ENCODE results near the gene KCTD12.
"Not testable (repeated sequence)": the region's sequence is repeated elsewhere in the genome, so short reads cannot be mapped to it uniquely, and the experiment has no call there.

Gene KCTD12

DNA sequence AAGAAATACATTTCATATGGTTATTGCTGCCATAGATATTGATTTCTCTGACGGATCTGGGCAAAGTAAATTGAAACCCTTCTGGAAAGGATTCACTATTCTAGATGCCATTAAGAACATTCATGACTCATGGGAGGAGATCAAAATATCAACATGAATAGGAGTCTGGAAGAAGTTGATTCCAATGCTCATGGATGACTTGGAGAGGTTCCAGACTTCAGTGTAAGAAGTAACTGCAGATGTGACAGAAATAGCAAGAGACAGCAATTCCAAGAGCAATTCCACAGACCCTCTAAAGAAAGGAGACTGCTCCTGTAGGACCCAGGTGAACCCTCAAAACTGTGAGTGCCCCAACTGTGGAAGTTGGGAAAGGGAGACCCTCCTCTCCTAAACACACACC lies 30.9 kb upstream of the KCTD12 start:
- H3K27ac ChIP-seq, result no peak overlapping the region
- no peak overlapping the region for H3K9ac ChIP-seq
- no peaks in the 10 kb centered on the region for H3K27me3 ChIP-seq (ENCODE audit: control insufficient read depth, insufficient read depth, low read length)
- TF ChIP-seq CTCF (IDR thresholded peaks at IDR 0.05), result no peak
- H3K4me2 ChIP-seq (ENCODE audit: low read length), result no peak overlapping the region
- H3K36me3 ChIP-seq (ENCODE audit: control insufficient read depth, insufficient read depth, low read length), result no peaks in the 10 kb centered on the region
- H3K79me2 ChIP-seq, result no peaks in the 10 kb centered on the region
- no peak overlapping the region for H2AFZ ChIP-seq
- H3K4me3 ChIP-seq (ENCODE audit: low read depth, low read length), result no peak overlapping the region
- no peaks in the 10 kb centered on the region for H3K9me3 ChIP-seq (ENCODE audit: control insufficient read depth, low read length)
- no peaks in the 10 kb centered on the region for H3K4me1 ChIP-seq

- H3K4me2 ChIP-seq (ENCODE audit: low read length), result no peak overlapping the region
- H3K79me2 ChIP-seq, result no peaks in the 10 kb centered on the region
- H3K27me3 ChIP-seq (ENCODE audit: control insufficient read depth, insufficient read depth, low read length), result no peaks in the 10 kb centered on the region
- H2AFZ ChIP-seq, result no peak overlapping the region
- H3K27ac ChIP-seq, result no peak overlapping the region
- H3K4me3 ChIP-seq (ENCODE audit: low read depth, low read length), result no peak overlapping the region
- H3K36me3 ChIP-seq (ENCODE audit: control insufficient read depth, insufficient read depth, low read length), result no peaks in the 10 kb centered on the region
- TF ChIP-seq CTCF (IDR thresholded peaks at IDR 0.05), result no peak
- no peaks in the 10 kb centered on the region for H3K9me3 ChIP-seq (ENCODE audit: control insufficient read depth, low read length)
- H3K4me1 ChIP-seq, result no peaks in the 10 kb centered on the region
- H3K9ac ChIP-seq, result no peak overlapping the region
Measured at GRCh38 chr13:76913898-76914297, 27.7 kb upstream of the KCTD12 start.

DNA sequence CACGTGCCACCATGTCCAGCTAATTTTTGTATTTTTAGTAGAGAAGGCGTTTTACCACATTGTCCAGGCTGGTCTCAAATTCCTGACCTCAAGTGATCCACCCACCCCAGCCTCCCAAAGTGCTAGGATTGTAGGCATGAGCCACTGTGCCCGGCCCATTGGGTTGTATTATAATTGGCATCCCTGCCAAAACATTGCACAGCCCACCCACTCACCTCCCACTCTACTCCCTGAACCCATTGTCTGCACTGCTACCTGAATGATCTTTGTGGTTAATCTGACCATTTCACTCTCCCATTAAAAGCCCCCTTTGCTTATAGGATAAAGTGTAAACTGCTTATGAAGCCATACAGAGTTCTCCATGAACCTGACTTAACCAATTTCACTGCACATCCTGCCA lies 26.3 kb upstream of the KCTD12 start:
- no peaks in the 10 kb centered on the region for H3K9me3 ChIP-seq (ENCODE audit: control insufficient read depth, low read length)
- no peak overlapping the region for H3K4me3 ChIP-seq (ENCODE audit: low read depth, low read length)
- H3K9ac ChIP-seq, result no peak overlapping the region
- no peak for TF ChIP-seq CTCF (IDR thresholded peaks at IDR 0.05)
- no peaks in the 10 kb centered on the region for H3K4me1 ChIP-seq
- no peak overlapping the region for H3K4me2 ChIP-seq (ENCODE audit: low read length)
- H3K27me3 ChIP-seq (ENCODE audit: control insufficient read depth, insufficient read depth, low read length), result no peaks in the 10 kb centered on the region
- no peak overlapping the region for H3K27ac ChIP-seq
- H2AFZ ChIP-seq, result no peak overlapping the region
- H3K36me3 ChIP-seq (ENCODE audit: control insufficient read depth, insufficient read depth, low read length), result no peaks in the 10 kb centered on the region
- no peaks in the 10 kb centered on the region for H3K79me2 ChIP-seq

GRCh38 chr13:76904507-76904906 lies 18.3 kb upstream of the KCTD12 start:
- H3K9me3 ChIP-seq (ENCODE audit: control insufficient read depth, low read length), result no peaks in the 10 kb centered on the region
- H3K4me2 ChIP-seq (ENCODE audit: low read length), result no peak overlapping the region
- TF ChIP-seq CTCF (IDR thresholded peaks at IDR 0.05), result no peak
- H3K4me1 ChIP-seq, result no peaks in the 10 kb centered on the region
- no peak overlapping the region for H3K27ac ChIP-seq
- no peaks in the 10 kb centered on the region for H3K79me2 ChIP-seq
- no peaks in the 10 kb centered on the region for H3K27me3 ChIP-seq (ENCODE audit: control insufficient read depth, insufficient read depth, low read length)
- H2AFZ ChIP-seq, result no peak overlapping the region
- H3K36me3 ChIP-seq (ENCODE audit: control insufficient read depth, insufficient read depth, low read length), result no peaks in the 10 kb centered on the region
- no peak overlapping the region for H3K9ac ChIP-seq
- no peak overlapping the region for H3K4me3 ChIP-seq (ENCODE audit: low read depth, low read length)

DNA sequence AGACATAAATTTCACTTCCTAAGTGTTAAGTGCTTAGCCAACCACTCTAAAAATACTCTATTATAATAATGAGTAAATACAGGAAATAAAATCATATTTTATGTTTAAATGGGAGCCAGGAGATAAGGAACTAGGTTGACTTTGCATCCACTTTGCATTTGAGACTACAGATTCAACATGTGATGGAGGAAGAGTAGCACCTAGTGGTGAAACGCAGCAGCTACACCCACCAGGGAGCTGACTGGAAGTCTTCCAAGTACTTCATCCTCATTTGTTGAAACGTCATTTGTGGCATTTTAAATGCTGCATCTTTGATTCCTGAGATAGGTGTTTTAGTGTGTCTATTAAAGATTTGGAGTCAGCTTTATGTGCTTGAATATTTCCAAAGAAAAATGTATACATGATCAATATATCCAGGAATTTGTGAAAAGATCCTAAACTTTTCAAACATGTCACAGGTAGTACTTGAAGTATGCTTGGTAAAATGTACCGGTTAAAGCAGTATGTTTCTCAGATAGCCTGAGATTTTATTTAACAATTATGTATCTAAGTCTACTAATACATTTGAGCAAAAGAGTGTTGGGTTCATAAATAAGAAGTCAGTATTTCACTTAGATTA lies 17.4 kb upstream of the KCTD12 start:
- no peaks in the 10 kb centered on the region for H3K9me3 ChIP-seq (ENCODE audit: control insufficient read depth, low read length)
- H3K4me1 ChIP-seq, result no peaks in the 10 kb centered on the region
- H3K9ac ChIP-seq, result no peak overlapping the region
- no peak overlapping the region for H2AFZ ChIP-seq
- TF ChIP-seq CTCF (IDR thresholded peaks at IDR 0.05), result peak; percentile 91
- H3K79me2 ChIP-seq, result no peaks in the 10 kb centered on the region
- no peak overlapping the region for H3K4me3 ChIP-seq (ENCODE audit: low read depth, low read length)
- H3K36me3 ChIP-seq (ENCODE audit: control insufficient read depth, insufficient read depth, low read length), result no peaks in the 10 kb centered on the region
- H3K27ac ChIP-seq, result no peak overlapping the region
- H3K27me3 ChIP-seq (ENCODE audit: control insufficient read depth, insufficient read depth, low read length), result no peaks in the 10 kb centered on the region
- H3K4me2 ChIP-seq (ENCODE audit: low read length), result no peak overlapping the region

GRCh38 chr13:76899066-76899465 lies 12.9 kb upstream of the KCTD12 start:
- not testable (repeated sequence) for H3K9ac ChIP-seq; H3K4me2 ChIP-seq (ENCODE audit: low read length); H3K79me2 ChIP-seq; H3K9me3 ChIP-seq (ENCODE audit: control insufficient read depth, low read length); H3K36me3 ChIP-seq (ENCODE audit: control insufficient read depth, insufficient read depth, low read length); H3K27ac ChIP-seq; H3K4me3 ChIP-seq (ENCODE audit: low read depth, low read length); H3K4me1 ChIP-seq; H2AFZ ChIP-seq; H3K27me3 ChIP-seq (ENCODE audit: control insufficient read depth, insufficient read depth, low read length)

GRCh38 chr13:76897171-76897570 lies 11.0 kb upstream of the KCTD12 start:
- H3K9me3 ChIP-seq (ENCODE audit: control insufficient read depth, low read length); H3K4me1 ChIP-seq; H3K9ac ChIP-seq; H3K4me2 ChIP-seq (ENCODE audit: low read length); H3K27ac ChIP-seq; H3K4me3 ChIP-seq (ENCODE audit: low read depth, low read length); H3K79me2 ChIP-seq; H3K27me3 ChIP-seq (ENCODE audit: control insufficient read depth, insufficient read depth, low read length); H3K36me3 ChIP-seq (ENCODE audit: control insufficient read depth, insufficient read depth, low read length); H2AFZ ChIP-seq: not testable (repeated sequence)
